Calu3 (cell line): ENCODE measurements around the gene PARP14. TPM values are rescaled to one million over a fixed set of nuclear protein-coding genes. Genes with fewer than 3 reads are reported as not detected.

ENCODE experiments used
- BruUV-seq: library from RNA; stranded (reverse); fragments of 400-500 nt; replicated peaks from 2 replicates; lab custom pipeline; 2021; lab: Mats Ljungman, UMichigan
- CTCF ChIA-PET: fragments of 300-600 bp; sonication (Branson Sonifier 250); formaldehyde crosslinking; loops from one replicate; lab custom pipeline; 2022; ENCODE audit warnings: antibody characterized with exemption; lab: Charles Lee
- DNase-seq: peaks from one replicate; pipeline ENCODE4 v3.0.0; 2022
- H3K27ac Mint-ChIP-seq: one replicate; pipeline ENCODE4 v1.8.0; 2022; ENCODE audit warnings: mixed read lengths; ENCODE audit not compliant: unreplicated experiment
- H3K27me3 Mint-ChIP-seq: one replicate; pipeline ENCODE4 v1.8.0; 2022; ENCODE audit warnings: mixed read lengths; ENCODE audit not compliant: unreplicated experiment
- H3K36me3 Mint-ChIP-seq: one replicate; pipeline ENCODE4 v1.8.0; 2022; ENCODE audit warnings: mild to moderate bottlenecking, moderate library complexity, mixed read lengths; ENCODE audit not compliant: insufficient read depth, unreplicated experiment
- H3K4me1 Mint-ChIP-seq: one replicate; pipeline ENCODE4 v1.8.0; 2022; ENCODE audit warnings: mild to moderate bottlenecking, low read depth, mixed read lengths; ENCODE audit not compliant: unreplicated experiment
- H3K4me3 Mint-ChIP-seq: one replicate; pipeline ENCODE4 v1.8.0; 2022; ENCODE audit warnings: mild to moderate bottlenecking, low read depth, moderate library complexity, mixed read lengths; ENCODE audit not compliant: unreplicated experiment
- H3K9me3 Mint-ChIP-seq: one replicate; pipeline ENCODE4 v1.8.0; 2022; ENCODE audit warnings: low read depth, mixed read lengths; ENCODE audit not compliant: unreplicated experiment
- intact Hi-C: fragments of 100-400 bp; cut with micrococcal nuclease; formaldehyde crosslinking; loops from one replicate; pipeline ENCODE4 v1.10.0; 2022; ENCODE audit not compliant: unreplicated experiment
- total RNA-seq: library from RNA; stranded (reverse); gene quantifications from 2 replicates; pipeline ENCODE4 v1.2.3, GENCODE V29; 2022
- TF ChIP-seq, protein P1 (sequence below): fragments of 200-600 bp; IDR thresholded peaks from one replicate; pipeline ENCODE4 v1.8.0; 2022; ENCODE audit warnings: antibody characterized with exemption; ENCODE audit not compliant: unreplicated experiment

Gene PARP14
- total RNA-seq, 1 experiment from 2014 or later, result 95.5 TPM

DNA sequence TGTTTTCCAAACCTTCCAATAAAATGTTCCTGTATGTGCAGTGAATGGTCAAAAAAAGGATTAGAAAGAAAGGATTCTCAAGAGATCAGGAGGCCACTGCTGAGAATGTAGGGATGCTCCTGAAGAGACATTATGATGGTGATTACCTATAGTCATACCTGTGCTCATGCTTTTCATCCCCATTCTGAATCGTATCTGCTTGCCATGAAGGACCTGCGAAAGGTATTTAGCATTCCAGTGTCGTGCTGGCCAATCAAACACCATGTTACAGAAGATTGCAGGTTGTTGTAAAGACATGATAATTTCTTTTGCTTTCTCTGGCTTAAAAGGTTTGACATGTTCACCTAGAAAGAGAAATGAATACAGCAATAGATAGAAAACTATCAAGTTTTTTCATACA is 96.9 kb downstream of the PARP14 start:
- Mint-ChIP-seq H3K27ac (no peak overlapping the region), H3K36me3 (no peaks in the 10 kb centered on the region), H3K27me3 (no peaks in the 10 kb centered on the region), H3K4me1 (no peaks in the 10 kb centered on the region), H3K4me3 (no peak overlapping the region), H3K9me3 (no peaks in the 10 kb centered on the region)
- intact Hi-C loops, result no loop called here
- BruUV-seq, result no TSS peak
- no peak for DNase-seq
- CTCF ChIA-PET, result no interaction called here
- TF ChIP-seq, protein P1, sequence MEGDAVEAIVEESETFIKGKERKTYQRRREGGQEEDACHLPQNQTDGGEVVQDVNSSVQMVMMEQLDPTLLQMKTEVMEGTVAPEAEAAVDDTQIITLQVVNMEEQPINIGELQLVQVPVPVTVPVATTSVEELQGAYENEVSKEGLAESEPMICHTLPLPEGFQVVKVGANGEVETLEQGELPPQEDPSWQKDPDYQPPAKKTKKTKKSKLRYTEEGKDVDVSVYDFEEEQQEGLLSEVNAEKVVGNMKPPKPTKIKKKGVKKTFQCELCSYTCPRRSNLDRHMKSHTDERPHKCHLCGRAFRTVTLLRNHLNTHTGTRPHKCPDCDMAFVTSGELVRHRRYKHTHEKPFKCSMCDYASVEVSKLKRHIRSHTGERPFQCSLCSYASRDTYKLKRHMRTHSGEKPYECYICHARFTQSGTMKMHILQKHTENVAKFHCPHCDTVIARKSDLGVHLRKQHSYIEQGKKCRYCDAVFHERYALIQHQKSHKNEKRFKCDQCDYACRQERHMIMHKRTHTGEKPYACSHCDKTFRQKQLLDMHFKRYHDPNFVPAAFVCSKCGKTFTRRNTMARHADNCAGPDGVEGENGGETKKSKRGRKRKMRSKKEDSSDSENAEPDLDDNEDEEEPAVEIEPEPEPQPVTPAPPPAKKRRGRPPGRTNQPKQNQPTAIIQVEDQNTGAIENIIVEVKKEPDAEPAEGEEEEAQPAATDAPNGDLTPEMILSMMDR, result no peak

Other genes with a start within 250 kb of the PARP14 start
- 76.7 and 78.5 TPM in 2 replicates for gene KPNA1, start 165.9 kb upstream of the PARP14 start, total RNA-seq
- gene PARP9, start 116.5 kb upstream of the PARP14 start, total RNA-seq, result 71.2 and 128 TPM in 2 replicates
- gene DTX3L, start 116.5 kb upstream of the PARP14 start, total RNA-seq, result 73.9 and 121 TPM in 2 replicates
- gene PARP15, start 103.2 kb upstream of the PARP14 start, total RNA-seq, result 3.4 and 3.6 TPM in 2 replicates
- 8.1 and 8.9 TPM in 2 replicates for gene HSPBAP1, start 113.0 kb downstream of the PARP14 start, total RNA-seq
- gene SLC49A4, start 114.2 kb downstream of the PARP14 start, total RNA-seq, result 15.0 and 16.1 TPM in 2 replicates